ENCODE data around the gene ALG13.
"Not testable (repeated sequence)": the region's sequence is repeated elsewhere in the genome, so short reads cannot be mapped to it uniquely, and the experiment has no call there.

Gene ALG13

DNA sequence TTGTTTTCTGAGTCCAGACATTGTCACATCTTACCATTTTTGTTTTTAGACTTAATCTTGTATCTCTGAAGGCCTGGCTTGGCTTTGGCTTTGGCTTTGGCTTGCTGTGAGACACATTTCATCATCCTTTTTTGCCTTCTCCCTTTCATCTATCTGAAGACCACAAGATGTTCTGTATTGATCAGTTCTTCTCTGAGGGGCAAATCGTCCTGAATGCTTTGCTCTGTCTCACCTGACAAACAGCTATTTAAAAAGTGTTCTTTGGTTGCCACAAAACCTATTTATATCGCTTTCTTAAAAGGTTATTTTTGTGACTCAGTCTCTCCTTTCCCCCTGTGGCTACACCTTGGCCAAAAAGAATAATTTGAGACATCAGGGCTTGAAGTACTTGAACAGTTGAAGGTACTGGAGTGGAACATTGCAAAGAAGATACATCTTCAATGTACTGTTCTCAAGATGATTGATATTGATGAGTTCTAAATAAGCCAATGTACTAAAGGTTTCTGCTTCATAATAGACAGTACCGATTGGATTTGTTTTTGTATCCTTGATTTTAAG, 80.7 kb downstream of the ALG13 start:
- DNase-seq, result no peak

DNA sequence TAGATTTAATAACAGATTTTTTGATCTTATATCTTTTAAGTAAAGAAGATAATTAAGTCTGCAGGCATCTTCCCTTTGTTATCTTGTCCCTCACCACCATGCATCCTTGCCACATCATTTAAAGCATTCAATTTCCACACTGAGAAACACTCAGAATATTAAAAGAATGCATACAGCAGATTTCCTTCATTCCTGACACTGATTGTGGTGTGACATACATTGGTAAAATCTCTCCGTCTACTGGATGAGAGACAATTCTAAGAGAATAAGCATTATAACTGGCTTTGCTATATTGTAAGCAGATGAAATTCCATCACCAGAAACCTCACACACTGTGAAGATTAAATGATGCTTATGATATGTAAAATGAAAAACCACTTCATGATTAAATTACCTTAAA, 97.6 kb downstream of the ALG13 start:
- DNase-seq, result no peak

DNA sequence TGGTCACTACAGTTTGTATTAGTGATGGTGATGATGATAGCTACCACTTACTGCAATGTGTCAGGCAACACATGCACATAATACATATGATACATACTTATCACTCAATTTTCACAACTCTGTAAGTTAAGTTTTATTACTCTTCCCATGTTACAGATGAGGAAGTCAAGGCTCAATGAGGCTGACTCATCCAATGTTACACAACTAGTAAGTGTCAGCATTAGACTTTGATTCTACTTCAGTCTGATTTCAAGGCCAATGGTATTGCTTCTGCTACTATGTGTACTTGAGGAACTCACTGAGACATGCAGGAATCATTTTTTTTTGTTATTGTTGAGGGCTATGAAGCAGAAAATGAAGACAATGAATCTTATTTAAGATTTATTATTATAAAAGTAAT, 98.6 kb downstream of the ALG13 start:
- DNase-seq, result no peak

DNA sequence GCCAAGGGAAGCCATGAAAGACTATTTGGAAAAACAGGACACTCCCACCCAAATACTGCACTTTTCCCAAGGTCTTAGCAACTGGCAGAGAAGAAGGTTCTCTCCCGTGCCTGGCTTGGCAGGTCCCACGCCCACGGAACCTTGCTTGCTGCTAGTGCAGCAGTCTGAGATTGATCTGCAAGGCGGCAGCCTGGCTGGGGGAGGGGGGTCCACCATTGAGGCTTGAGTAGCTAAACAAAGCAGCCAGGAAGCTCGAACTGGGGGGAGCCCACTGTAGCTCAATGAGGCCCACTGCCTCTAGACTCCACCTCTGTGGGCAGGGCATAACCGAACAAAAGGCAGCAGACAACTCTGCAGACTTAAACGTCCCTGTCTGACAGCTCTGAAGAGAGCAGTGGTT, 103.7 kb downstream of the ALG13 start:
- no peak for DNase-seq

DNA sequence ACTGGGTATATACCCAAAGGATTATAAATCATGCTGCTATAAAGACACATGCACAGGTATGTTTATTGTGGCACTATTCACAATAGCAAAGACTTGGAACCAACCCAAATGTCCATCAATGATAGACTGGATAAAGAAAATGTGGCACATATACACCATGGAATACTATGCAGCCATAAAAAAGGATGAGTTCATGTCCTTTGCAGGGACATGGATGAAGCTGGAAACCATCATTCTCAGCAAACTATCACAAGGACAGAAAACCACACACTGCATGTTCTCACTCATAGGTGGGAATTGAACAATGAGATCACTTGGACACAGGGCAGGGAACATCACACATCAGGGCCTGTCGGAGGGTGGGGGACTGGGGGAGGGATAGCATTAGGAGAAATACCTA, 109.1 kb downstream of the ALG13 start:
- DNase-seq, result not testable (repeated sequence)

Data from NCI-H2081 treated with DMSO at 0.1 percent for 48 hours (cell line).